Measurements from ENCODE around the gene TGFB2.

GRCh38 chr1:218394989-218395388 lies 49.9 kb downstream of the TGFB2 start:
- TF ChIP-seq CTCF (conservative IDR thresholded peaks at IDR 0.05; ENCODE audit: low read length), result no peak
- TF ChIP-seq EZH2phosphoT487 (IDR thresholded peaks at IDR 0.05; ENCODE audit: borderline replicate concordance, low read depth, low read length), result no peak
